ENCODE measurements around the gene PLAGL2. TPM values are rescaled to one million over a fixed set of nuclear protein-coding genes. Genes with fewer than 3 reads are reported as not detected.

The PLAGL2 gene
- total and polyA plus RNA-seq, 2 of the 8 experiments (the other 6 are each of a cell fraction or from before 2014, with no cell fraction given): 20.6 to 25.4 TPM

DNA sequence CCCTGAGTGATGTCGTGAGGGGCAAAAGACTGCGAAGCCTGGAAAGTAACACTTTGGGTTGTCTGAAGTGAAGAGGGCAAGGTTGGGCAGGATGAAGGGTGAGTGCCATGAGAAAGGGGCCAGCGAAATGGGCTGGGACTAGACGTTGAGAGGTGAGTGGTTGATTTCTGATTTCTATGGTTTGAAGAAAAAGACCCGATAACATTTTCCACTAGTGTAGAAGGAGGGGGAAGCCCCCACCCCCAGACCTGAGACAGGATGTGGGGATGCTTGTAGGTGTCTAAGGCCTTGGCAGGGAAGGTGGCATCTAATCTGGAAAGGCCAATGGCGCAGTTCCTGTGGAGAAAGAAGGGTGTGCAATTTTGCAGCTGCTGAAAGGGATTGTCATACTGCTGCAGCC is 44.6 kb upstream of the PLAGL2 start:
- POLR2A ChIA-PET (ENCODE audit: partially characterized antibody): no interaction called here
- no peak overlapping the region for H2BK15ac ChIP-seq (ENCODE audit: low read length)
- no peak overlapping the region for H3K4me2 ChIP-seq (ENCODE audit: insufficient read depth in 1 of 2, low read depth in 2 of 2, low read length in 2 of 2)
- H2AK5ac ChIP-seq (ENCODE audit: low read depth, low read length): no peak overlapping the region
- H4K91ac ChIP-seq (replicated peaks; ENCODE audit: insufficient read length, low read length): no peak overlapping the region
- H3K23me2 ChIP-seq (ENCODE audit: low read depth, low read length): no peaks in the 10 kb centered on the region
- H3K79me1 ChIP-seq (ENCODE audit: low read depth, low read length): no peaks in the 10 kb centered on the region
- H2BK5ac ChIP-seq (ENCODE audit: low read depth, low read length): no peak overlapping the region
- H3K9me3 ChIP-seq (ENCODE audit: insufficient read depth in 2 of 2, low read depth in 1 of 2, low read length in 1 of 2): peaks cover 0 to 3% of the 10 kb centered on the region in 2 experiments; a peak in 1 of 4 replicates
- no peak overlapping the region for H3K56ac ChIP-seq (replicated peaks; ENCODE audit: insufficient read length, low read depth, low read length)
- no peak overlapping the region for H2BK120ac ChIP-seq (replicated peaks; ENCODE audit: low read depth, low read length)
- no peak overlapping the region for H2AFZ ChIP-seq (ENCODE audit: low read length)
- no peak overlapping the region for H2BK20ac ChIP-seq (ENCODE audit: low read length)
- FAIRE-seq (no peak), DNase-seq (ENCODE audit: low read depth in 1 of 2, low spot score in 2 of 2) (no peak)
- no peak overlapping the region for H3K9ac ChIP-seq (replicated peaks in 1 of 4; ENCODE audit: extremely low read depth in 1 of 4, low read depth in 3 of 4, low read length in 3 of 4)
- H3K18ac ChIP-seq (ENCODE audit: extremely low read depth, low read length): no peak overlapping the region
- no peak overlapping the region for H3K23ac ChIP-seq (ENCODE audit: insufficient read length)
- H3K14ac ChIP-seq (ENCODE audit: insufficient read length): no peak overlapping the region
- H4K8ac ChIP-seq (ENCODE audit: extremely low read depth, insufficient read depth, low read length): no peak overlapping the region
- H2BK12ac ChIP-seq (ENCODE audit: low read depth, low read length): no peak overlapping the region
- H3K4ac ChIP-seq (replicated peaks; ENCODE audit: insufficient read length, low read depth, low read length): no peak overlapping the region
- H3K79me2 ChIP-seq (ENCODE audit: control insufficient read depth in 1 of 2, insufficient read depth in 2 of 2, low read length in 2 of 2): no peaks in the 10 kb centered on the region
- H3K36me3 ChIP-seq (ENCODE audit: control insufficient read depth in 2 of 4, insufficient read depth in 4 of 4, low read length in 3 of 4): no peaks in the 10 kb centered on the region
- CTCF ChIA-PET (ENCODE audit: partially characterized antibody): no interaction called here
- H4K5ac ChIP-seq (ENCODE audit: insufficient read length, low read depth, low read length): no peak overlapping the region
- no peak overlapping the region for H3K4me3 ChIP-seq (ENCODE audit: extremely low read depth in 1 of 4, insufficient read depth in 2 of 4, low read depth in 3 of 4, low read length in 4 of 4)
- no peaks in the 10 kb centered on the region for H4K20me1 ChIP-seq (replicated peaks in 1 of 2; ENCODE audit: control insufficient read depth in 1 of 2, insufficient read depth in 2 of 2, low read length in 2 of 2)
- 92% methylated on average over 6 of the region's 6 CpGs; no CpG with 5 or more reads in 1 of the 2 experiments for WGBS, 2 experiments (ENCODE audit: extremely low coverage in 1 of 2, insufficient coverage in 1 of 2, insufficient read length in 1 of 2, insufficient replicate concordance in 2 of 2, low coverage in 1 of 2, low lambda C conversion rate in 2 of 2, missing lambda C conversion rate in 1 of 2)
- H3K27me3 ChIP-seq (replicated peaks in 1 of 4; ENCODE audit: control insufficient read depth in 3 of 4, extremely low read depth in 1 of 4, insufficient read depth in 3 of 4, low read length in 3 of 4): 0 out of 7 replicates have a peak, but pooled peaks cover 0 to 2% (median 0%) of the 10 kb centered on the region in 4 experiments
- no peak overlapping the region for H3K27ac ChIP-seq (ENCODE audit: low read depth, low read length)
- no peaks in the 10 kb centered on the region for H3K4me1 ChIP-seq (replicated peaks in 1 of 4; ENCODE audit: control insufficient read depth in 3 of 4, insufficient read depth in 4 of 4, low read length in 3 of 4)
- no peak for TF ChIP-seq RNF2 (IDR thresholded peaks at IDR 0.05; ENCODE audit: borderline replicate concordance, low read depth, low read length, missing control alignments, poor library complexity, severe bottlenecking)
- no peak for TF ChIP-seq YY1 (IDR thresholded peaks at IDR 0.05; ENCODE audit: low read depth, low read length)

Measured in H1 (cell line).